Ascending aorta (tissue), 2 donors: Measurements from ENCODE around the gene MIS18BP1. TPM values are rescaled to one million over a fixed set of nuclear protein-coding genes. Genes with fewer than 3 reads are reported as not detected.
"Not testable (repeated sequence)": the region's sequence is repeated elsewhere in the genome, so short reads cannot be mapped to it uniquely, and the experiment has no call there.

Experiments
- DNase-seq, 2 donors: peaks; one replicate each; pipeline ENCODE4 v3.0.0-alpha.2; 2019; ENCODE audit warnings: low spot score in 2 of 2
- H3K27ac ChIP-seq, 2 donors: fragments of 200-600 bp; sonication (generic); one replicate each; pipeline ENCODE4 v1.5.1; 2016 to 2017; ENCODE audit warnings: mild to moderate bottlenecking in 1 of 2
- H3K27me3 ChIP-seq: fragments of 200-600 bp; sonication (generic); one replicate; pipeline ENCODE4 v1.5.1; 2017
- H3K36me3 ChIP-seq, 2 donors: fragments of 200-600 bp; sonication (generic); one replicate each; pipeline ENCODE4 v1.5.1; 2016
- H3K4me1 ChIP-seq, 2 donors: fragments of 200-600 bp; sonication (generic); one replicate each; pipeline ENCODE4 v1.5.1; 2016 to 2017; ENCODE audit warnings: mild to moderate bottlenecking in 1 of 2
- H3K4me3 ChIP-seq, 2 donors: fragments of 200-600 bp; sonication (generic); one replicate each; pipeline ENCODE4 v1.5.1; 2016 to 2017; ENCODE audit warnings: mild to moderate bottlenecking in 1 of 2
- H3K9me3 ChIP-seq, 2 donors: fragments of 200-600 bp; sonication (generic); one replicate each; pipeline ENCODE4 v1.5.1; 2016
- CTCF ChIP-seq, 3 experiments: fragments of 200-600 bp in 2 of 3; fragments of 450-650 bp in 1 of 3; sonication (generic) in 2 of 3; IDR thresholded peaks; one replicate each; pipeline ENCODE4 v1.5.1; 2016 to 2019; ENCODE audit warnings: antibody characterized with exemption in 3 of 3, mild to moderate bottlenecking in 1 of 3, moderate library complexity in 1 of 3
- intact Hi-C: fragments of 100-400 bp; cut with DNase I; formaldehyde crosslinking; loops from one replicate; pipeline ENCODE4 v1.15.1; 2023
- total RNA-seq: library from RNA; depleted of rRNA; stranded (reverse); fragments of >200 nt; gene quantifications from one replicate; pipeline ENCODE4 v1.1.0, GENCODE V29; 2016

MIS18BP1 gene
- 35.9 TPM for total RNA-seq

- no peaks in the 10 kb centered on the region for H3K27me3 ChIP-seq
- H3K4me3 ChIP-seq: peak within 1 kb of the TSS; percentile 66 to 76
- TF ChIP-seq CTCF (IDR thresholded peaks at IDR 0.05): peak; percentile 62 to 74 (median 71)
- H3K9me3 ChIP-seq: peaks cover 0 to 8% of the 10 kb centered on the region in 2 donors
- intact Hi-C loops: loop anchor here (2.0 to 5.0 kb wide), 3 partner anchors 118 to 356 kb away; partner anchors contain the start of genes FANCM, FKBP3 and KLHL28
- no peaks in the 10 kb centered on the region for H3K36me3 ChIP-seq
- H3K27ac ChIP-seq: peak within 1 kb of the TSS; percentile 85 to 87
- peaks cover 0 to 9% of the 10 kb centered on the region in 2 donors for H3K4me1 ChIP-seq
- DNase-seq: peak; percentile 81 to 97
These were observed at the start of gene MIS18BP1 for GRCh38 chr14:45253070-45253753. TSS of gene MIS18BP1 (minus strand) at chr14:45253202. CDS start at chr14:45247286, 5,916 bp downstream.

GRCh38 chr14:45298423-45299117 lies 45.6 kb upstream of the MIS18BP1 start:
- intact Hi-C loops: no loop called here
- no peaks in the 10 kb centered on the region for H3K9me3 ChIP-seq
- no peak for DNase-seq
- H3K4me1 ChIP-seq: no peaks in the 10 kb centered on the region
- H3K4me3 ChIP-seq: no peak overlapping the region
- no peaks in the 10 kb centered on the region for H3K27me3 ChIP-seq
- TF ChIP-seq CTCF (IDR thresholded peaks at IDR 0.05): no peak
- H3K36me3 ChIP-seq: no peaks in the 10 kb centered on the region
- H3K27ac ChIP-seq: no peak overlapping the region

- H3K27ac ChIP-seq, DNase-seq, H3K9me3 ChIP-seq, H3K4me1 ChIP-seq, H3K36me3 ChIP-seq, H3K27me3 ChIP-seq, H3K4me3 ChIP-seq, intact Hi-C loops: not testable (repeated sequence)
These were observed 41.8 kb upstream of the MIS18BP1 start for GRCh38 chr14:45294796-45295195.

GRCh38 chr14:45290547-45290946 lies 37.5 kb upstream of the MIS18BP1 start:
- no peak overlapping the region for H3K4me3 ChIP-seq
- no peak for TF ChIP-seq CTCF (IDR thresholded peaks at IDR 0.05)
- no peaks in the 10 kb centered on the region for H3K4me1 ChIP-seq
- intact Hi-C loops: no loop called here
- no peaks in the 10 kb centered on the region for H3K36me3 ChIP-seq
- no peaks in the 10 kb centered on the region for H3K27me3 ChIP-seq
- no peak overlapping the region for H3K27ac ChIP-seq
- H3K9me3 ChIP-seq: no peaks in the 10 kb centered on the region
- no peak for DNase-seq

- H3K4me1 ChIP-seq: no peaks in the 10 kb centered on the region
- no peaks in the 10 kb centered on the region for H3K9me3 ChIP-seq
- intact Hi-C loops: no loop called here
- H3K27me3 ChIP-seq: no peaks in the 10 kb centered on the region
- H3K27ac ChIP-seq: no peak overlapping the region
- no peak for TF ChIP-seq CTCF (IDR thresholded peaks at IDR 0.05)
- no peaks in the 10 kb centered on the region for H3K36me3 ChIP-seq
- no peak overlapping the region for H3K4me3 ChIP-seq
- no peak for DNase-seq
These were observed 34.6 kb upstream of the MIS18BP1 start for GRCh38 chr14:45287610-45288009.

DNA sequence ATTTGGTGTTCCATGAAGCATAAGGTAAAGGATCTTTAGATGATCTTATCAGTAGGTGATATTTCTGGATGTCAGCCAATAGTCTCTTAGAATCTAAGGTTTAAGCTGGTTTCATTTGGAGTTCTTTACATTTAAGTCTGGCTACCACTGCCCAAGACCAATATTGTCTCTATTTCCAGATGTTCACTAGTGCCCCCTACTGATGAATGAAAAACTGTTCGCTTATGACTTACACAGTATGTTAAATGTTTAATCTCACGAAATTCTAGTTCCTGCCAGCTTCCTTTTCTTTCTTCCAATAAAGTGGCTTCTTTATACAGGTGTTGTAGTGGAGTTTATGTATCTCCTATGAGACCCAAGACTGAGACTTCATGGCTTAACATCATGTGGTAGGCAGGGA lies 31.8 kb upstream of the MIS18BP1 start:
- Histone ChIP-seq H3K36me3 (no peaks in the 10 kb centered on the region), H3K4me3 (no peak overlapping the region), H3K9me3 (no peaks in the 10 kb centered on the region), H3K27ac (no peak overlapping the region), H3K4me1 (no peaks in the 10 kb centered on the region), H3K27me3 (no peaks in the 10 kb centered on the region)
- TF ChIP-seq CTCF (IDR thresholded peaks at IDR 0.05): no peak
- no peak for DNase-seq
- intact Hi-C loops: no loop called here

DNA sequence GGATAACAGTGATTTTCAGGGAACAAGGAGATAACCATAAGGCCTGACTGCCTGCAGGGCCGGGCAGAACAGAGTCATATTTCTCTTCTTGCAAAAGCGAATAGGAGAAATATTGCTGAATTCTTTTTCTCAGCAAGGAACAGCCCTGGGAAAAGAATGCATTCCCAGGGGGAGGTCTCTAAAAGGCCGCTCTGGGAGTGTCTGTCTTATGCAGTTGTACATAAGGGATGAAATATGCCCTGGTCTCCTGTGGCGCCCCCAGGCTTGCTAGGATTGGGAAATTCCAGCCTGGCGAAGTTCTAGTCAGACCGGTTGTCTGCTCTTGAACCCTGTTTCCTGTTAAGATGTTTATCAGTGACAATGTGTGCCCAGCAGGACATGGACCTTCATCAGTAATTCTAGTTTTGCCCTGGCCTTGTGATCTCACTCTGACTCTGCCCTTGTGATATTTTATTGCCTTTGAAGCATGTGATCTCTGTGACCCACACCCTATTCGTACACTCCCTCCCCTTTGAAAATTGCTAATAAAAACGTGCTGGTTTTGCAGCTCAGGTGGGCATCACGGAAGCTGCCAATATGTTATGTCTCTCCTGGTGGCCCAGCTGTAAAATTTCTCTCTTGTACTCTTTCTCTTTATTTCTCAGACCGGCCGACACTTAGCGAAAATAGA lies 28.9 kb upstream of the MIS18BP1 start:
- H3K4me3 ChIP-seq, DNase-seq, intact Hi-C loops: not testable (repeated sequence)

More for the DNA sequence above, 28.9 kb upstream of the MIS18BP1 start:
- H3K27me3 ChIP-seq, H3K4me1 ChIP-seq, H3K36me3 ChIP-seq, H3K9me3 ChIP-seq, H3K27ac ChIP-seq: not testable (repeated sequence)
